HCT116 (cell line): ENCODE data around the gene FTCD. TPM values are rescaled to one million over a fixed set of nuclear protein-coding genes. Genes with fewer than 3 reads are reported as not detected.

Experiments used
- ATAC-seq: fragments of 200-7000 bp; cut with Tn5 transposase; 2 replicates; pipeline ENCODE4 v1.9.1; 2020; ENCODE audit warnings: mild to moderate bottlenecking, moderate library complexity
- BruUV-seq: library from RNA; stranded (reverse); fragments of 400-500 nt; replicated peaks from 2 replicates; lab custom pipeline; 2021; lab: Mats Ljungman, UMichigan
- CTCF ChIA-PET: fragments of 300-600 bp; sonication (Branson Sonifier 250); formaldehyde crosslinking; loops from one replicate; lab custom pipeline; 2021; ENCODE audit warnings: antibody characterized with exemption; lab: Charles Lee
- POLR2A ChIA-PET: fragments of 300-600, 350-600 bp; sonication (Branson Sonifier 250); formaldehyde crosslinking; loops from one replicate; lab custom pipeline; 2021; ENCODE audit warnings: antibody characterized with exemption; lab: Charles Lee
- RAD21 ChIA-PET, 2 experiments: fragments of 300-600 bp; sonication (Branson Sonifier 250); formaldehyde crosslinking; loops; one replicate each; lab custom pipeline; 2023; ENCODE audit warnings: low total read pairs in 2 of 2; ENCODE audit not compliant: uncharacterized antibody in 2 of 2, unreplicated experiment in 2 of 2, low non-redundant PET in 1 of 2; lab: Charles Lee
- DNase-seq: peaks from one replicate; pipeline ENCODE4 v3.0.0-alpha.2; 2010; ENCODE audit warnings: low read depth, low spot score
- H2AFZ ChIP-seq: fragments of 200-600 bp; shearing (Covaris generic), sonication (generic); 2 replicates; pipeline ENCODE4 v1.6.1; 2017; ENCODE audit warnings: low read depth, mixed run types, mixed read lengths, antibody characterized with exemption, low read length; ENCODE audit not compliant: poor library complexity, severe bottlenecking
- H3K27ac ChIP-seq: 2 replicates; pipeline ENCODE4 v1.5.1; 2012; ENCODE audit warnings: low read depth, low read length
- H3K27me3 ChIP-seq: fragments of 200-600 bp; sonication (generic); 2 replicates; pipeline ENCODE4 v1.6.1; 2016; ENCODE audit warnings: mixed run types, low read length, mixed read lengths; ENCODE audit not compliant: insufficient read depth
- H3K36me3 ChIP-seq, 2 experiments: fragments of 200-500 bp in 1 of 2; fragments of 200-600 bp in 1 of 2; sonication (Bioruptor generic) in 1 of 2; sonication (generic) in 1 of 2; 2 replicates each; pipeline versions ENCODE4 v1.5.1 to v1.6.1; 2014 to 2016; ENCODE audit warnings: low read length in 2 of 2, inconsistent platforms in 1 of 2, mixed read lengths in 1 of 2, mixed run types in 1 of 2; ENCODE audit not compliant: insufficient read depth in 2 of 2, control insufficient read depth in 1 of 2
- H3K4me1 ChIP-seq, 2 experiments: fragments of 200-600 bp in 1 of 2; sonication (generic) in 1 of 2; 2 replicates each; pipeline versions ENCODE4 v1.5.1 to v1.6.1; 2012 to 2017; ENCODE audit warnings: low read length in 2 of 2, inconsistent platforms in 1 of 2, mild to moderate bottlenecking in 1 of 2, mixed read lengths in 1 of 2, mixed run types in 1 of 2, moderate library complexity in 1 of 2; ENCODE audit not compliant: insufficient read depth in 2 of 2, control insufficient read depth in 1 of 2
- H3K4me2 ChIP-seq: fragments of 200-600 bp; sonication (generic); 2 replicates; pipeline ENCODE4 v1.6.1; 2017; ENCODE audit warnings: mixed run types, low read length, mixed read lengths
- H3K4me3 ChIP-seq, 2 experiments: fragments of 200-600 bp in 1 of 2; sonication (generic) in 1 of 2; replicated peaks in 1 of 2; 2 replicates each; pipeline ENCODE4 v1.5.1; 2011 to 2016; ENCODE audit warnings: low read length in 2 of 2, control low read depth in 1 of 2, low read depth in 1 of 2, mild to moderate bottlenecking in 1 of 2, mixed read lengths in 1 of 2, mixed run types in 1 of 2
- H3K79me2 ChIP-seq: fragments of 200-600 bp; sonication (generic); 2 replicates; pipeline ENCODE4 v1.6.1; 2017; ENCODE audit warnings: mild to moderate bottlenecking, mixed run types, low read length, moderate library complexity, mixed read lengths; ENCODE audit not compliant: insufficient read depth
- H3K9ac ChIP-seq: fragments of 200-600 bp; sonication (generic); 2 replicates; pipeline ENCODE4 v1.6.1; 2016; ENCODE audit warnings: low read length, mixed read lengths
- H3K9me2 ChIP-seq: fragments of 200-600 bp; sonication (generic), shearing (Covaris generic); 2 replicates; pipeline ENCODE4 v1.6.1; 2017; ENCODE audit warnings: mixed run types, mild to moderate bottlenecking, moderate library complexity; ENCODE audit not compliant: insufficient read depth
- H3K9me3 ChIP-seq, 2 experiments: fragments of 200-500 bp in 1 of 2; fragments of 200-600 bp in 1 of 2; sonication (Bioruptor generic) in 1 of 2; sonication (generic) in 1 of 2; 2 replicates each; pipeline ENCODE4 v1.6.1; 2014 to 2017; ENCODE audit warnings: low read length in 2 of 2, mixed read lengths in 2 of 2, inconsistent platforms in 1 of 2, low read depth in 1 of 2, mild to moderate bottlenecking in 1 of 2, mixed run types in 1 of 2, moderate library complexity in 1 of 2; ENCODE audit not compliant: control insufficient read depth in 1 of 2, insufficient read depth in 1 of 2
- H4K20me1 ChIP-seq: fragments of 200-600 bp; sonication (generic), shearing (Covaris generic); 2 replicates; pipeline ENCODE4 v1.6.1; 2017; ENCODE audit warnings: mixed run types, mild to moderate bottlenecking, moderate library complexity; ENCODE audit not compliant: insufficient read depth
- CBX3 ChIP-seq: IDR thresholded peaks from 2 replicates; pipeline ENCODE4 v1.6.1; 2012; ENCODE audit warnings: low read depth
- CEBPB ChIP-seq: IDR thresholded peaks from 2 replicates; pipeline ENCODE4 v1.6.1; 2012; ENCODE audit warnings: low read depth
- REST ChIP-seq: IDR thresholded peaks from 2 replicates; pipeline ENCODE4 v1.6.1; 2012; ENCODE audit warnings: low read depth
- SP1 ChIP-seq: IDR thresholded peaks from 2 replicates; pipeline ENCODE4 v1.6.1; 2012; ENCODE audit warnings: low read depth
- intact Hi-C: fragments of 100-400 bp; cut with micrococcal nuclease; formaldehyde crosslinking; loops from 2 replicates; pipeline ENCODE4 v1.10.0; 2022
- total RNA-seq: library from RNA; stranded (reverse); gene quantifications from one replicate; pipeline ENCODE4 v1.2.1, GENCODE V29; 2021; ENCODE audit not compliant: unreplicated experiment

FTCD gene
- total RNA-seq, 1 experiment from 2014 or later: 2.5 TPM

DNA sequence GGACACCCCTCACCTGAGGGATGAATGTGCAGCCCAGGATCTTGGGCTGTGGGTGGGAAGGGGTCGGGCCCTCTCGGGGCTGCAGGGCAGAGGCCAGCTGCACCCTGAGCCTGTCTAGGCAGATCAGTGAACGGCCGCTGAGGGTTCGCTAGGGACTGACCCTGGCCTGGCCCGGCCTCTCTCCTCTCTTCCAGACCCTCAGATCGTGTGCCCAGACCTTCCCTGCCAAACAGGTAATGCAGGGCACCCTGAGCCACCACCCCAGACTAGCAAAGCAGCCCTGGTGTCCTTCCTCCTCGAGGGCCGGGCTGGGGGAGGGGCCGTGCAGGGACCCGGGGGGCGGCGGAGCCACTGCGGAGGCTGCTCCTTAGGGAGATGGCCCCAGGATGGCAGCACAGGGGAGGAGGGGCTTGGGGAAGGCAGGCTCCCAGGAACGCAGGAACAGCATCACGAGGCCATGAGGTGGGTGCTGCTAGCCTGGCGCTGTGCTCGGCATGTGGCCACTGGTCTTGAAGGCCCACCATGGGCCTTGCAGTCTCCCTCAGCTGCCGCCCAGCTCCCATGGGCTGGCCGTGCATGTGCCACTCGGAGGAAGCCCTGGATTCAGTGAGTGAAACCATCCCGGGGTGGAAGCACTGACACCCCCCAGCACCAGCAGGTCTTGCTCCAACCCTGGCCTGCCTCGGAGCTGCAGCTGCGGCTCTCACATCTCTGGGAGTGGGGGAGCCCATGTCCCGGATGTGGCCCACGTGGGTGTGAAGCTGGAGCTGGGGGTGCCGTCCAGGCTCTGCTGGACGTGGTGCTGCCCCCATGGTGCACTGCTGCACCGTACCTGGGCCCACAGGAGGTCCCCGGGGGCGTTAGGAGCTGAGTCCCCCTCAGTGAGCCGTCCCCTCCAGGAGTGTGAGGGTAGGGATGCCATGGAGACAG lies 28.8 kb downstream of the FTCD start:
- Histone ChIP-seq H3K79me2 (no peaks in the 10 kb centered on the region), H3K9me2 (no peaks in the 10 kb centered on the region), H3K27ac (no peak overlapping the region), H3K4me3 (no peak overlapping the region), H3K27me3 (no peaks in the 10 kb centered on the region), H3K9me3 (no peaks in the 10 kb centered on the region), H3K4me2 (no peak overlapping the region), H4K20me1 (no peaks in the 10 kb centered on the region), H3K36me3 (no peaks in the 10 kb centered on the region; a peak in 1 of 4 replicates), H2AFZ (no peak overlapping the region), H3K9ac (no peak overlapping the region), H3K4me1 (no peaks in the 10 kb centered on the region)
- ATAC-seq (no peak), DNase-seq (no peak)
- CTCF ChIA-PET: interaction anchor here (0.6 kb wide), 1 partner anchor 509 kb away, joined by 3 read pairs; the partner anchor contains the start of gene PRMT2
- RAD21 ChIA-PET: no interaction called here
- POLR2A ChIA-PET: no interaction called here
- BruUV-seq: no TSS peak
- intact Hi-C loops: no loop called here
- TF ChIP-seq REST: no peak
- no peak for TF ChIP-seq CBX3
- TF ChIP-seq SP1: no peak
- TF ChIP-seq CEBPB: no peak
